ENCODE data around the gene ZNF609. TPM values are rescaled to one million over a fixed set of nuclear protein-coding genes. Genes with fewer than 3 reads are reported as not detected.

ZNF609 gene
- total RNA-seq, 1 donor from 2014 or later = 12.1 TPM

GRCh38 chr15:64693134-64693533, 232.8 kb downstream of the ZNF609 start:
- DNase-seq (ENCODE audit: low read depth in 2 of 2) = peak; percentile 59 to 63

DNA sequence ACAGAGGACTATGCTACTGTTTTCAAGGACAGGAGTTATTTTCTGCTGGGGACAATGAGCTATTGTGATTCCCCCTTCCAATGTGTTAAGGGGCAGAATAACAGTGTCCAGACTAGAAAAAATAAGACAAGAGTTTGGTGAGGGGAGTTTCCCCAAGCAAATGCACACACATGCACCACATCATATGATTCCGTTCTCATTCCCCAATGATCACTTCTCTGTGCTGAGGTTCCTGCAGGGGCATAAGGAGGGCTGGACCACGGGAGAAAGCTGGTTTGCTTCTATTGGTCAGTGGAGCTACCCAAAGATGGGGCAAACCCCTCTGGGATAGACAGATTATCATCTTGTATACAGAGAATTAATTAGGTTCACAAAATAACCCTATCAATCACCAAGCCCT, 234.4 kb downstream of the ZNF609 start:
- DNase-seq (ENCODE audit: low read depth in 2 of 2) = no peak

- no peak for DNase-seq (ENCODE audit: low read depth in 2 of 2)
Measured at GRCh38 chr15:64695561-64695992, 235.2 kb downstream of the ZNF609 start.

DNA sequence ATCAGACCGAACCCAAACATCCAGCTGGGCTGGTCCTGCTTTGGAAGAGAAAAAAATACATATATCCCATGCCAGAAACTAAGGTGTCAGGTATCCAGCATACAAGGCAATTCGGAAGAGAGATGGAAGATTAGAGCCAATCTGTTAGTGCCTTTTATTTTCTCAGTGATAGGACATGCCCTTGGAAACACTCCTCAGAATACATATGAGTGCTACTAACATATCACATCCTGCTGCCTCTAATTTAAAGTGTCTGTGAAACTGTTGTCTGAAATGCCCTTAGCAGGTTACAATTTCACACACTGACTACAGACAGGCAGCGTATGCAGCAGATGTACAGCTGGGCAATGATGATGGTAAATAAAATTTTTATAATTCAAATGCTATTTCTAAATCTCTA, 236.1 kb downstream of the ZNF609 start:
- DNase-seq (ENCODE audit: low read depth in 2 of 2) = no peak

DNA sequence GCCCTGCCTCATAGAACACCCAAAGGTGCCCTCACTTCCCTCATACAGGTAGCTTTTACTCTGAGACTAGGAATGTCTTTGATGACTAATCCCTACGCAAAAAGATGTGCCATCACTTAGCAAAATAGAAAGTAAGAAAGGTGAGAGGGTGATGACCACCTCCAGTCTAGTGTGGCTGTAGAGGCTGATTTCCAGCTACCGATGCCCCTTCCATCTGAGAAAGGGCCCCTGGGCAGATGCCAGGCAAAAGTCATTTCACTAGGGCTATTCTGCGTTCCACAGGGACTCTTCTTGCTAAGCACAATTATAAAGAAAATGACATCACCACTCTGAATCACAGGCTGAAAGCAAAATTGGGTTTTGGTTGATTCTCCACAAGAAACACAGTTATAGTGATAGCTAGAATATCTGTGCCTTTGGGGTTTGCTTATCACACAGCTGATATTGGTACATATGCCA, 237.6 kb downstream of the ZNF609 start:
- no peak for DNase-seq (ENCODE audit: low read depth in 2 of 2)

- no peak for DNase-seq (ENCODE audit: low read depth in 2 of 2)
Measured at GRCh38 chr15:64698823-64699222, 238.4 kb downstream of the ZNF609 start.

DNA sequence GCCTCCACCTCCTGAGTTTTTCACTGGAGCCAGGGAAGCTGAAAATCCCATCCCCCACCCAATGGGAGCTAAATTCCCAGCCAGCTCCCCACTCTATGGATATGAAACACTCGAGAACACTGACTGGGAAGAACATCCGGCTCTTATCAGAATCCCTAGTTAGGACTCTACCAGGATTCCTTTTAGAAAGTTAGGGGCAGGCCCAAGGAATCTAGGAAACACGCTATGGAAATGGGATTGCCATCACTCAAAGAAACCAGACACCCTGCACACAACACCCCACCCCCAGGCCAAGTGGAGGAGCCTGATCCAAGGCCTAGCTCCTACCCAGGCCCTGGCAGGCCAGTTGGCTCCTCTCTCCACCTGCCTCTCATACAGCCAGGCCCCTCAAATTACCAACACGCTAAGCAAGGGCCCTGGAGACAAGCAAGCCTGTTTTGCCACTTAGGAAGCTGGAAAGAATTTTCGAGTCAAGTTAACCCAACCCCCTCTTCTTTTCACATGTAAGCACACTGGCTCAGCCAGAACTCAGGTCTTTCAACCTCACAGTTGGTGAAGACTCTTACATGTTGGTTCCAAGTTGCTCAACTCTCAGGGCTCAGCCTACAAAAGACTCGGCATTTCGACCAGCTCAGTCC, 239.5 kb downstream of the ZNF609 start:
- DNase-seq (ENCODE audit: low read depth in 2 of 2) = peak in 1 of 2 donors; percentile 64

GRCh38 chr15:64701051-64701450, 240.7 kb downstream of the ZNF609 start:
- no peak for DNase-seq (ENCODE audit: low read depth in 2 of 2)

DNA sequence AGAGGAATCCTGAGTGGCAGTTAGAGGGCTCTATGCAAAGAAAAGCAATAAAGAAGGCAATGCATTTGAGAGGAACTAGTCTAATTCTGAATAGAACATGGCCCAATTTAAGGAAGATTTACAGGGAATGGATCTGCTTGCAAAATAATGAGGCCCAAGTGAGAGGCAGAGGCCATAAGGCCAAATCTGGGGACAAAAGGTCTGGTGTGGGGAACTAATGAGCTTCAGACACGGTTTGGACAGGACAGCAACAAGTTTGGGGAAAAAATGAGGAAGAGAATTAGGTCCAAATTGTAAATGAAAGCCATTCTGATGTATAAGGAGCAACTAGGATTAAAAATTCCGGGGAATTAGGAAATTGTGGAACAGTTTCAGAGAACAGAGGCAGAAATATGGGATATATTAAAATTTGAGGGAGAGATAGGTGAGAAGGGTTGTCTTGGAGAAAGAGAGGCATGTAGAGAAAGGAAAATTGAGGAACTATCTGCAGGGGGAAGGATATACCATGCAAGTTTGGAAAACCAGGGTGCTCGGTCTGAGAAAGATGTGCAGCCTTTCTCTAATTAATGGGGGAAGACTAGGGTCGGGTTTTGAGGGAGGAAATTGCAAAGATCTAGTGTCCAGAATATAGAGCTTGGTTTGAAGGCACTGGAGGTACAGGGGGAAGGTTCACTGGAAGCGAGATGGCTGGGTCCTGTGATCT, 241.3 kb downstream of the ZNF609 start:
- DNase-seq (ENCODE audit: low read depth in 2 of 2) = no peak

DNA sequence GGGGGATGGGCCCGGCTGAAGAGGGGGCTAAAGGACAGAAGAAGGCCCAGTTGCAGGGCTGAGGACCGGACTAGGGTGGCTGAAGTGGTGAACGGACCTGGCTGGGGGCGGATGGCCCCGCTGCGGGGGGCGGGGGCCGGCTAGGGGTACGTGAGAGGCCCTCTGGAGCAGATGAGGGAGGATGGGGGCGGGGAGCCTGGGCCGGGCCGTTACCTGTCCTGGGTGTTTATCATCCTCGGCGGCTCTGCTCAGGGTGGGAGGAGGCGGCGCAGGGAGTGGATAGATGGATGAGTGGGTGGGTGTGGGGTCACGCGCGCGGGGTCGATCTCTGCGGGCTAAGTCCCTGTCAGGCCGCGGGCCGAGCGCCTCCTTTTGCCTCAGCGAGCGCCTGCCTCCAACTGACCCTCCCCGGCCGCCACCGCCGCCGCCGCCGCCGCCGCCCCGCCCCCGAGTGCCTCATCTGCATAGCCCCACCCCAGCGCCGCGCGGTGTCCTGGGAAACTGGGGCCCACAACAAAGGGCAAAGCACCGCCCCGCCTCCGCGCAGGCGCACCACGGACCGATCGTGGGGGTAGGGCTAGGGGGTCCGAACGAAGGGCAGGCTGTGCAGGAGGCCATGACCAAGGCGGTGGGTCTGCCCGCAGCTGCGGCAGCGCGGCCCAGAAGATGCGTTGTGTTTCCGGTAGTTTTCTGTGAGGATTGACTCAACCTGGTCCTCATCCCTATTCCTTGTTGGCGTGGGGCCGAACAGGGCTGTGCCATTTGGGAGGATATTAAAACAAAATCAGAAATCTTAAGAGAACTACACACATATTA, 242.6 kb downstream of the ZNF609 start:
- peak; percentile 75 to 92 for DNase-seq (ENCODE audit: low read depth in 2 of 2)

DNA sequence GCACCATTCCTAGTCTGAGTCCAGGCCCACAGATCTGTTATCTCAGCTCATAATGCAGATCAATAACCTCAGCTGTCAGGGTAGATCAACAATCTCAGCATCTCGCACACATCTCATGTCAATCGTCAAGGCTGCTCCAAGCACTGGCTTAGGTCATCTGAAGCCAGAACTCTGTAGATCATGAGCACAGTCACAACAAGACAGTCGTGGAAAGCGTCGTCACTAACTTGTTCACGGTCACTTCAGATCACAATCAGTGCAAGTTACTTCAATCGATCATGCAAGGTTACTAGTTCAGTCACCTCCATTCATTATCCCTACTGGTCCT, 243.2 kb downstream of the ZNF609 start:
- no peak for DNase-seq (ENCODE audit: low read depth in 2 of 2)

GRCh38 chr15:64705006-64705405, 244.6 kb downstream of the ZNF609 start:
- no peak for DNase-seq (ENCODE audit: low read depth in 2 of 2)

- no peak for DNase-seq (ENCODE audit: low read depth in 2 of 2)
Measured at GRCh38 chr15:64706011-64706911, 245.9 kb downstream of the ZNF609 start.

- no peak for DNase-seq (ENCODE audit: low read depth in 2 of 2)
Measured at GRCh38 chr15:64710676-64711428, 250.5 kb downstream of the ZNF609 start.

- DNase-seq (ENCODE audit: low read depth in 2 of 2) = no peak
Measured at GRCh38 chr15:64712353-64712752, 252.0 kb downstream of the ZNF609 start.

GRCh38 chr15:64713592-64713991, 253.2 kb downstream of the ZNF609 start:
- DNase-seq (ENCODE audit: low read depth in 2 of 2) = no peak

GRCh38 chr15:64716452-64716851, 256.1 kb downstream of the ZNF609 start:
- no peak for DNase-seq (ENCODE audit: low read depth in 2 of 2)

DNA sequence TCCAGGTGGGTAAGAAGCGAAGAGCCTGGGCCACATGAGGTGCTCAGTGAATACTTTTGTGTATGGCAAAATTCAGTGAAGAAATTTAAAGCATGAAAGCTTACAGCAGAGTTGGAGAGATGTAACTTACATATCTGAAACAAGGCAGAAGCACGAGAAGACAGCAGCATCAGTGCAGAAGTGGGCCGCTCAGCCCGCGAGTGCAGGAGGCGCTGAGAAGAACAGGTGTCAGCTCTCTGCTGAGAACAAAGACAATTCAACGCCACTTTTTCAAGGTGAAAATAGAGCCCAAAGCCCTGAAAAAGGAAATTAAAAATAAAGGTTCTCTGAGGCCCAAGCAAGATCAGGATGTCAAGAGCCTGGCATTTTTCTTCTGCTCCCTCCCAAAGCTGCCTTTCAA, 256.8 kb downstream of the ZNF609 start:
- DNase-seq (ENCODE audit: low read depth in 2 of 2) = no peak

DNA sequence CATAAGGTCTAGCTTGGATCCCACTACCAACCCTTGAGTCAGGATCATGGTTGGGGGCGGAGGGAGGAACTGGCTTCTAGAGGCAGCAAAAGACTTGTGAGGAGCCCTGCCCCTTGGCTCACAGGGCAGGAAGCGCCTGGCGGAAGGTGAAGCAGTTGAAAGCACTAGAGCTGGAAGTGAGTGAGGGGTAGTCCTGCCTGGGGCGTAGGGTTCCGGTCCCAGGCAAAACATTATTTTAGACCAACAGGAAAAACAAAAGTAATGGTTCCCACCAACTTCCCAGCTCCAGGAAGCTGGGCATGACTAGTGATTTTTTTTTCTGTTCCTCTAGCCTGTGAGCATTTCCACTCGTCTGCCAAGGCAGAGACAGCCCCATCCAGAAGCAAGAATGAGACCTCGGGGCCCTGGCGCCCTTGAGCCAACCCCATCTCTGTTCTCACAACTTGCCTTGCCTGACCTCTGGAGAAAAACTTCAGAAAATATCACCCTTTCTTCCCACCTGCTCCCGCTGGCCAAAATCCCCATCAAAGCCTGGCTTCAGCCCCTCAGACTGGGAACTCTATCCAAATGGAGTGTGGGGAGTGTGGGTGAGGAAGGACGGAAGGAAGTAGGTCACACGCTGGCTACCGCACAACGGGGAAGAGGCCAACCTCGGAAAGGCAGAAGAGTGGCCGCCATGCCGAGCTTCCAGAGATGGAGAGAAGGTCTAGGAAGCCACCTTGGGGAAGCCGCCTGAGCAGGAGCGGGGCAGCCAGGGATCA, 257.5 kb downstream of the ZNF609 start:
- peak; percentile 35 to 84 for DNase-seq (ENCODE audit: low read depth in 2 of 2)

DNA sequence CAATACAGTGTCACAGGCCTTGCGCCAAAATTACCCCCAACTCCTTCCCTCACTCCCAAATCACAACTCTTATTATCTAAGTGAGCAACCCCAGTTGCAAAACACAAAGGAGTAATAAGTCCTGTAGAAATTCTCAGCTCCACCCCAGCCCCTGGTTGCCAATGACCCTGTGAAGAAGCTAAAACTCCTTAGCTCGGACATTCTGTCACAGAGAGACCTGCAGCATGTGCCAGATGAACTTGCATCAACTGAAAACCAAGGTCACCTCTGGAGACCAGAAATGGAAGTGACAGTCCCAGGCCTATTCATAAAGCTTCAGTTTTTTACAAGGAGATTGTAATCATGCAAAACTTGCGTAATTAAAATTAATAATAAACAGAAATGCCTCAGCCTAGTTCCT, 259.8 kb downstream of the ZNF609 start:
- no peak for DNase-seq (ENCODE audit: low read depth in 2 of 2)

Measured in dermis microvascular lymphatic vessel endothelial cell (primary cell).